Lower leg skin (tissue), 4 donors: Measurements from ENCODE around the gene ENSA. TPM values are rescaled to one million over a fixed set of nuclear protein-coding genes. Genes with fewer than 3 reads are reported as not detected.

Experiments used
- DNase-seq, 2 donors: peaks; one replicate each; pipeline ENCODE4 v3.0.0-alpha.2; 2019; ENCODE audit warnings: low spot score in 2 of 2
- H3K4me3 ChIP-seq: fragments of 200-600 bp; sonication (generic); 2 replicates; pipeline ENCODE4 v1.5.1; 2017; ENCODE audit warnings: mild to moderate bottlenecking, low read depth; ENCODE audit not compliant: poor library complexity, severe bottlenecking
- POLR2A ChIP-seq, 2 donors: fragments of 450-650 bp; IDR thresholded peaks; one replicate each; pipeline ENCODE4 v1.6.1; 2016 to 2017; ENCODE audit warnings: antibody characterized with exemption in 2 of 2, mild to moderate bottlenecking in 1 of 2, moderate library complexity in 1 of 2
- WGBS, 2 donors: methylation state at CpG; one replicate each; pipeline ENCODE4 v1.1.5; 2018; 5-methylcytosine and 5-hydroxymethylcytosine counted together
- intact Hi-C: fragments of 100-400 bp; cut with DNase I; formaldehyde crosslinking; loops from one replicate; pipeline ENCODE4 v1.15.0; 2023; ENCODE audit warnings: low total_unique reads
- total RNA-seq, 4 donors: library from RNA; depleted of rRNA; stranded (reverse); fragments of >200 nt; gene quantifications; one replicate each; pipeline ENCODE4 v1.1.0, GENCODE V29; 2016
- TF ChIP-seq, protein P1 (sequence below), 3 donors: fragments of 450-650 bp; IDR thresholded peaks; one replicate each; pipeline ENCODE4 v1.5.1; 2016; ENCODE audit warnings: antibody characterized with exemption in 3 of 3, mild to moderate bottlenecking in 3 of 3, moderate library complexity in 2 of 3

Gene ENSA
- total RNA-seq, 4 donors from 2014 or later = 250 to 393 (median 345) TPM

DNA sequence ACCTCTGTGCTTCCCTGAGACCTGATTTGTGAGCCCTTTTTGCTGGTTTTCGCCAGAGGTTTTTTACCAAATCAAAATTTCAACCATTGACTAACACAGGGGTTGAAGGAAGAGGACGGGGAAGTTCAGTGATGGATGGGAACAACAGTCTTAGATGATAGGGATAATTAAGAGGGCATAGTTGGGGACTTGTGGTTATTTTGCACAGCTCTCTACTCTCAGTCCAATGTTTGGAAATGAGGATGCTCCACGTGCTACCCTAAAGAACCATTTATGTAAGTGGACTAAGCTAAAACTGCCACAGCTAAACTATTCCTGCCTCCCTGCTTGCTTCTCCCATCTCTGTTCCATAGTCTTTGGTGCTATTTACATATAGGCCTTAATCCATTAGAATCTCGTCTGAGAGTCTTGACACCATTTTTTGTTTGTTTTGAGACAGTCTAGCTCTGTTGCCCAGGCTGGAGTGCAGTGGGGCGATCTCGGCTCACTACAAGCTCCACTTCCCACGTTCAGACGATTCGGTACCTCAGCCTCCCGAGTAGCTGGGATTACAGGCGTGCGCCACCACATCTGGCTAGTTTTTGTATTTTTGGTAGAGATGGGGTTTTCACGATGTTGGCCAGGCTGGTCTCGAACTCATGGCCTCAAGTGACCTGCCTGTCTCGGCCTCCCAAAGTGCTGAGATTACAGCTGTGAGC is 49.3 kb downstream of the ENSA start:
- WGBS, 2 donors = 70 to 73% methylated on average over 15 of the region's 15 CpGs
- DNase-seq = no peak
- no peak overlapping the region for H3K4me3 ChIP-seq
- TF ChIP-seq, protein P1, sequence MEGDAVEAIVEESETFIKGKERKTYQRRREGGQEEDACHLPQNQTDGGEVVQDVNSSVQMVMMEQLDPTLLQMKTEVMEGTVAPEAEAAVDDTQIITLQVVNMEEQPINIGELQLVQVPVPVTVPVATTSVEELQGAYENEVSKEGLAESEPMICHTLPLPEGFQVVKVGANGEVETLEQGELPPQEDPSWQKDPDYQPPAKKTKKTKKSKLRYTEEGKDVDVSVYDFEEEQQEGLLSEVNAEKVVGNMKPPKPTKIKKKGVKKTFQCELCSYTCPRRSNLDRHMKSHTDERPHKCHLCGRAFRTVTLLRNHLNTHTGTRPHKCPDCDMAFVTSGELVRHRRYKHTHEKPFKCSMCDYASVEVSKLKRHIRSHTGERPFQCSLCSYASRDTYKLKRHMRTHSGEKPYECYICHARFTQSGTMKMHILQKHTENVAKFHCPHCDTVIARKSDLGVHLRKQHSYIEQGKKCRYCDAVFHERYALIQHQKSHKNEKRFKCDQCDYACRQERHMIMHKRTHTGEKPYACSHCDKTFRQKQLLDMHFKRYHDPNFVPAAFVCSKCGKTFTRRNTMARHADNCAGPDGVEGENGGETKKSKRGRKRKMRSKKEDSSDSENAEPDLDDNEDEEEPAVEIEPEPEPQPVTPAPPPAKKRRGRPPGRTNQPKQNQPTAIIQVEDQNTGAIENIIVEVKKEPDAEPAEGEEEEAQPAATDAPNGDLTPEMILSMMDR (IDR thresholded peaks at IDR 0.05) = no peak
- no peak for TF ChIP-seq POLR2A (IDR thresholded peaks at IDR 0.05)
- intact Hi-C loops = no loop called here

DNA sequence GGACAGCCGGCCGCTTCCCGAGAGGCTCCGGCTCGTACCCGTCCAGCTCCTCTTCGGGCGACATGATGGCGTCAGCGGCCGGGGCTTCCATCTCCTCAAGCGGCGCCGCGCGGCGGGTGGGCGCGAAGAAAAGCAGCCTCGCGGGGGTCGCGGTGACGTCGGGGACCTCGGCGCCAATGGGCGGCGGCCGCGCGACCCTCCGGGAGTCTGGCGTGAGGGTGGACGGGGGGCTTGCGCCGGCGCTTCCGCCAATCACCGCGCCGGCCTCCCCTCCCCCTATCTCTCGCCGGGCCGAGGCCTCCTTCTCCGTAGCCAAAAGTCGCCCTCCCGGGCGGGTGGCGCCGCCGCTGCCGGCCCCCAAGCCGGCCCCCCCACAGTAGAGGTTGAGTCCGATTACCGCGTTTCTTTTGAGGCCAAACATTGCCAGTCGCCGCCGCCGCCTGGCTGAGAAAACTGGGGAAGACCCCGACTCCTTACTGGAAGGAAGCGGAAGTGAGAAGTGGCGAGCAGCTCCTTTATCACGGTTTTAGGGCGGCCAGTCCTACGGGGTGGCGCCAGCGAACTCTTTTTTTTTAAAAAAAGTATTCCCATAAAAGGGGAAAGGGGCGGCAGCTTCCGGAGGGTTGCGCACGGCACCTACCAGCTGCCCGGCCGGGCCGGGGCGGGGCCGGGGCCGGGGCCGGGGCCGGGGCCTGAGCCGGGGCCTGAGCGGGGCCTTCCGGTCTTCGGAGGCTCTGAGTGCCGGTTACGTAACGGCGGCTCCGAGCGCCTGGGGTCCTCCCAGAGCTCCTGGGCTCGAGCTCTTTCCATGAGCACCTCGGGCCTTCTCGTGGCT is 50.1 kb downstream of the ENSA start, which contains the start of gene MCL1:
Gene MCL1, minus strand, starts transcription at position 501 of the 835 bp plus-strand sequence. Its CDS starts 80 bp downstream, at position 421.
- intact Hi-C loops = no loop called here
- H3K4me3 ChIP-seq = peak within 1 kb of the TSS; percentile 74
- TF ChIP-seq, protein P1 (IDR thresholded peaks at IDR 0.05) = no peak
- peak in 1 of 2 donors; percentile 94 for TF ChIP-seq POLR2A (IDR thresholded peaks at IDR 0.05)
- DNase-seq = peak; percentile 93 to 98
- 0 to 1% methylated on average over 47 to 57 of the region's 94 CpGs for WGBS, 2 donors

DNA sequence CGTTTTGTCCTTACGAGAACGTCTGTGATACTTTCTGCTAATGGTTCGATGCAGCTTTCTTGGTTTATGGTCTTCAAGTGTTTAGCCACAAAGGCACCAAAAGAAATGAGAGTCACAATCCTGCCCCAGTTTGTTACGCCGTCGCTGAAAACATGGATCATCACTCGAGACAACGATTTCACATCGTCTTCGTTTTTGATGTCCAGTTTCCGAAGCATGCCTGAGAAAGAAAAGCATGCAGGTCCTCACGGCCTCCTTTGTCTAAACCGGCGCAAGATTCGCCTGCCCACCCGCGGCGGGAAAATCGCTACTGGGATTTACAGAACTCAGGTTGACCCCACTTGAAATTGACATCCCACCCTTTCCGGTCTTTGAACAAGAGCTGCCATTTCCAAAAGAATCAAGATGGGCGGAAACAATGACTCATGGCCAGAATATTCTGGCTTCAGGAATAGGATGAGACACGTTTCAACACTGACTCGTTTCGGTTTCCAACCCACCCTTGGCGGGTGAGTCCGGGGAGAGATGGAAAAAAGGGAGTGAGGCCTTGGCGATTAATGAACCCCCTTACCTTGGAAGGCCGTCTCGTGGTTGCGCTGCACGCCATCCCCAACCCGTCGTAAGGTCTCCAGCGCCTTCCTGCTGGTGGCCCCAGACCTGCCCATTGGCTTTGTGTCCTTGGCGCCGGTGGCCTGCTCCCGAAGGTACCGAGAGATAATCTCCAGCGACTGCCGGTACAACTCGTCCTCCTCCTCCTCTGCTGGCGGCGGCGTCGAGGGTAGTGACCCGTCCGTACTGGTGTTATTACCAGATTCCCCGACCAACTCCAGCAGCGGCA is 50.9 kb downstream of the ENSA start:
- no peak for TF ChIP-seq POLR2A (IDR thresholded peaks at IDR 0.05)
- TF ChIP-seq, protein P1 (IDR thresholded peaks at IDR 0.05) = no peak
- WGBS, 2 donors = 0% methylated on average over 48 to 50 of the region's 50 CpGs
- peak in 1 of 2 donors; percentile 88 for DNase-seq
- intact Hi-C loops = no loop called here
- H3K4me3 ChIP-seq = peak overlapping the region; percentile 74

DNA sequence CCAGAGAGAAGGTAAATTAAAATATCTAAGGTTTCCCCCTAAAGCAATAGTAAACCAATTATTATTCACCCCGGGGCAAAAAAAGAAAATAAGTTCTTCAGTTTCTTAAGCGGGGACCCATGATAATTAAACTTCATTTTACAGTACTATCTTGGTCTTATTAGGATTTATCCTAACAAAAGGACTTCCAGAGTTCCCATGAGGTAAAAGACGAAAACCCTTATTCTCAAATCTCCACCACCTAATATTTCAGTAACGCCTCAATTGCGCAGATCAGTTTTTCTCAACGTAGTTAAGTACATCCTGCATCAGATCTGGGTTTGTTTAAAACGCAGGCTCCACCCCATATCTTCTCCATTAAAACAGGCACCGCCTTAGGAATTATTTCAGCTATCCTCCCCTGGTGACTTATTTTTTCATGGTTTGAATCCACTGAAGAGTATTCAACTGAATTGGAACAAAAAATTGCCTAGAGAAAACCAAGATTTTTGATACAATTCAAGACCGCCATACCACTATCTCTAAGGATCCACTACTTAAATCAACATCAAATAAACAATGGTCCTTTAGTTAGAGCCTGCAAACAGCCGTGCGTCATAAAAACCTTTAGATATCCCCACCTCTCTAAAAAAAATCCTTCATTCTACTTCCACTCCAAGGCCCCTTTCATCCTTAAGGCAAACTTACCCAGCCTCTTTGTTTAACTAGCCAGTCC is 51.7 kb downstream of the ENSA start:
- intact Hi-C loops = no loop called here
- 1% methylated on average over 11 of the region's 11 CpGs for WGBS, 2 donors
- TF ChIP-seq, protein P1 (IDR thresholded peaks at IDR 0.05) = no peak
- TF ChIP-seq POLR2A (IDR thresholded peaks at IDR 0.05) = no peak
- peak overlapping the region; percentile 74 for H3K4me3 ChIP-seq
- no peak for DNase-seq
